ENCODE results near the gene EIF2S3.

Gene EIF2S3

GRCh38 chrX:24117258-24117657 is 62.5 kb downstream of the EIF2S3 start:
- Histone ChIP-seq H3K36me3 (ENCODE audit: control insufficient read depth, insufficient read depth, low read length) (no peaks in the 10 kb centered on the region), H3K9me3 (ENCODE audit: control insufficient read depth, low read length) (no peaks in the 10 kb centered on the region), H3K27ac (ENCODE audit: insufficient read depth, low read length, poor library complexity, severe bottlenecking) (no peak overlapping the region), H3K4me1 (ENCODE audit: control insufficient read depth, insufficient read depth, low read length, poor library complexity, severe bottlenecking) (no peaks in the 10 kb centered on the region), H3K27me3 (replicated peaks; ENCODE audit: control insufficient read depth, insufficient read depth, low read length, poor library complexity, severe bottlenecking) (no peaks in the 10 kb centered on the region), H3K4me3 (ENCODE audit: insufficient read depth, low read depth, low read length, poor library complexity, severe bottlenecking) (no peak overlapping the region)
- DNase-seq, result no peak

DNA sequence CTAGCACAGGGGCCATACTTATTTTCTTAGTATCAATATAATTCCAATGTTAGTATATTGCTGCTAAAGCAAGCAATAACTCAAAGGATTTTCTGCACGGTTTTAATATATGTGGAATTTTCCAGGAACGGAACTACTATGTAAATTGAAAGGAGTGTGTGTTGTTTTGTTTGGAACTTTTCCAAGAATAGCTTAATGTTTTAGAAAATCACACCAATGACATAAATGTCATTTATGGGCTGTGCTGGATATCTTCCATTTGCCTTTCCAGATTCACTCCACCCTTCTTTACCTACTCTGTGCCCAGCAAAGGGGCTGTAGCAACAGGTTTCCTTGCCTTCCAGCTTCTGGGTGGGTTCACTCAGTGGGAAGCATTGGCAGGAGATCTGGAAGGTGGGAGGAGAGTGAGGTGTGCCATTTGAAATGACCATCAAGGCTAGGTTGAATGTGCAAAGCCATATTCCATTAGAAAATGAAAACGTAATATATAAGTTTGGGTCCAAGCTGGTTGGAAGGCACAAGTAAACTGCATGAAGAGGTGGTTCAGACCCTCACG is 69.6 kb downstream of the EIF2S3 start:
- Histone ChIP-seq H3K27me3 (replicated peaks; ENCODE audit: control insufficient read depth, insufficient read depth, low read length, poor library complexity, severe bottlenecking) (no peaks in the 10 kb centered on the region), H3K27ac (ENCODE audit: insufficient read depth, low read length, poor library complexity, severe bottlenecking) (no peak overlapping the region), H3K4me1 (ENCODE audit: control insufficient read depth, insufficient read depth, low read length, poor library complexity, severe bottlenecking) (no peaks in the 10 kb centered on the region), H3K4me3 (ENCODE audit: insufficient read depth, low read depth, low read length, poor library complexity, severe bottlenecking) (no peak overlapping the region), H3K36me3 (ENCODE audit: control insufficient read depth, insufficient read depth, low read length) (no peaks in the 10 kb centered on the region), H3K9me3 (ENCODE audit: control insufficient read depth, low read length) (no peaks in the 10 kb centered on the region)
- DNase-seq, result no peak

DNA sequence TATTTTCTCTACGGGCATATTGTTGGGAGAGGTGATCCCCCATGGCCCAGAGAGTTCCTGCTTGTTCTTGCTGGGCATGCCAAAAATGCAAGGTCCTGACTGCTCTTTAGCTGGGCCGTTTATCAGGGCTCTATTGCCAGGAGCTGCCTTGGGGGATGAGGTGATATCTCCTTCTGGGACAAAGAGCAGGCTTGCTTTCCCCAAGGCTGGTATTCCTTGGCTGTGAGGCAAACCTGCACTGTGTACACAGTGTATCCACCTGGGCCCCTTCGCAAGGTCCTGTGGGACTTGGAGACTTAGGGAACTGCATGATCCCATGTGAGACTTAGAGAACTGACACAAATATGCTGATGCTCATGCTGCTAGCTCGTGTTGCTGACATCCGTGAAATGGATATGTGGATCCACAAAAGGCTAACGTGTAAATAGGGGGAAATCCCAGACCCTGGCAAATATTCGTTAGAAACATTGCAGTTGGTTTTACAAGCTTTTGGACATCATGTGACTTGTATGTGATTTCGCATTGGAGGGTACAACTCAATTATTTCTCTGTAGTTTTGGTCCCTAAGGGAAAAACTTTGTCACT is 70.4 kb downstream of the EIF2S3 start:
- no peaks in the 10 kb centered on the region for H3K36me3 ChIP-seq (ENCODE audit: control insufficient read depth, insufficient read depth, low read length)
- no peak for DNase-seq
- H3K9me3 ChIP-seq (ENCODE audit: control insufficient read depth, low read length), result no peaks in the 10 kb centered on the region
- no peak overlapping the region for H3K27ac ChIP-seq (ENCODE audit: insufficient read depth, low read length, poor library complexity, severe bottlenecking)
- no peaks in the 10 kb centered on the region for H3K4me1 ChIP-seq (ENCODE audit: control insufficient read depth, insufficient read depth, low read length, poor library complexity, severe bottlenecking)
- no peaks in the 10 kb centered on the region for H3K27me3 ChIP-seq (replicated peaks; ENCODE audit: control insufficient read depth, insufficient read depth, low read length, poor library complexity, severe bottlenecking)
- no peak overlapping the region for H3K4me3 ChIP-seq (ENCODE audit: insufficient read depth, low read depth, low read length, poor library complexity, severe bottlenecking)
